Common myeloid progenitor, CD34-positive (primary cell): Measurements from ENCODE around the gene GPER1.
A peak's percentile ranks its signal among the peaks of the same experiment; 100 is the strongest.

ENCODE experiments used
- CTCF ChIA-PET: fragments of 350-600 bp; sonication (Branson Sonifier 250); formaldehyde crosslinking; loops from one replicate; lab custom pipeline; 2021; ENCODE audit warnings: antibody characterized with exemption; lab: Charles Lee
- POLR2A ChIA-PET: fragments of 350-600 bp; sonication (Branson Sonifier 250); formaldehyde crosslinking; loops from one replicate; lab custom pipeline; 2021; ENCODE audit warnings: antibody characterized with exemption; lab: Charles Lee
- DNase-seq, 3 donors: peaks; one replicate each; pipeline versions ENCODE4 v3.0.0 to v3.0.0-alpha.2; 2013
- H3K27ac ChIP-seq, 2 experiments: 1 replicate in 1 of 2; 2 replicates in 1 of 2; pipeline ENCODE4 v1.7.0; 2013; ENCODE audit warnings: inconsistent platforms in 2 of 2, low read length in 2 of 2, mild to moderate bottlenecking in 2 of 2, low read depth in 1 of 2, moderate library complexity in 1 of 2; ENCODE audit not compliant: severe bottlenecking in 2 of 2, insufficient read depth in 1 of 2, poor library complexity in 1 of 2
- H3K27me3 ChIP-seq, 5 experiments: replicated peaks in 2 of 5; 1 replicate in 3 of 5; 2 replicates in 2 of 5; pipeline versions ENCODE4 v1.6.1 to v1.7.0; 2013; ENCODE audit warnings: low read length in 4 of 5, mild to moderate bottlenecking in 2 of 5, moderate library complexity in 2 of 5, inconsistent platforms in 1 of 5; ENCODE audit not compliant: insufficient read depth in 5 of 5, control insufficient read depth in 4 of 5
- H3K36me3 ChIP-seq, 4 experiments: 1 replicate in 2 of 4; 2 replicates in 2 of 4; pipeline versions ENCODE4 v1.6.1 to v1.7.0; 2013; ENCODE audit warnings: low read length in 3 of 4, control low read depth in 1 of 4, mild to moderate bottlenecking in 1 of 4; ENCODE audit not compliant: control insufficient read depth in 4 of 4, insufficient read depth in 4 of 4
- H3K4me1 ChIP-seq, 4 experiments: 1 replicate in 3 of 4; 2 replicates in 1 of 4; pipeline versions ENCODE4 v1.6.1 to v1.7.1; 2013; ENCODE audit warnings: low read length in 3 of 4, mild to moderate bottlenecking in 3 of 4, control low read depth in 1 of 4, inconsistent platforms in 1 of 4, moderate library complexity in 1 of 4; ENCODE audit not compliant: control insufficient read depth in 4 of 4, insufficient read depth in 4 of 4; ENCODE audit errors: control extremely low read depth in 1 of 4
- H3K4me3 ChIP-seq, 7 experiments: 1 replicate in 4 of 7; 2 replicates in 3 of 7; pipeline versions ENCODE4 v1.5.1 to v1.7.0; 2013; ENCODE audit warnings: mild to moderate bottlenecking in 7 of 7, low read length in 6 of 7, moderate library complexity in 6 of 7, inconsistent platforms in 2 of 7, low read depth in 2 of 7, control low read depth in 1 of 7; ENCODE audit not compliant: insufficient read depth in 4 of 7, control insufficient read depth in 1 of 7; ENCODE audit errors: extremely low read depth in 1 of 7
- H3K9me3 ChIP-seq, 5 experiments: 1 replicate in 4 of 5; 2 replicates in 1 of 5; pipeline versions ENCODE4 v1.6.1 to v1.7.1; 2013; ENCODE audit warnings: low read length in 4 of 5, mild to moderate bottlenecking in 2 of 5, inconsistent platforms in 1 of 5, low read depth in 1 of 5, moderate library complexity in 1 of 5; ENCODE audit not compliant: control insufficient read depth in 4 of 5, insufficient read depth in 2 of 5; ENCODE audit errors: control extremely low read depth in 1 of 5
- WGBS: methylation state at CpG from one replicate; pipeline ENCODE4 v1.1.5; 2013; ENCODE audit not compliant: insufficient coverage; 5-methylcytosine and 5-hydroxymethylcytosine counted together

Gene GPER1

GRCh38 chr7:1086588-1087464, 1.1 kb upstream of the GPER1 start:
- peak; percentile 58 to 76 (median 76) for DNase-seq
- ChIA-PET POLR2A (no interaction called here), CTCF (interaction anchor here (0.7 to 2.3 kb wide), 19 partner anchors 12 to 268 kb away, joined by 3 to 10 read pairs (median 3); a partner anchor contains a TSS)
- Histone ChIP-seq H3K4me1 (peaks cover 0 to 18% (median 8%) of the 10 kb centered on the region in 4 experiments), H3K36me3 (peaks cover 0 to 1% (median 0%) of the 10 kb centered on the region in 4 experiments), H3K27ac (no peak overlapping the region), H3K27me3 (no peaks in the 10 kb centered on the region), H3K4me3 (peak overlapping the region in 5 of 7 experiments; percentile 8 to 78 (median 53)), H3K9me3 (no peaks in the 10 kb centered on the region)
- WGBS = 15% methylated on average over 36 of the region's 45 CpGs

- Histone ChIP-seq H3K27ac (no peak overlapping the region), H3K36me3 (peaks cover 0 to 5% (median 3%) of the 10 kb centered on the region in 4 experiments), H3K4me1 (peaks cover 0 to 18% (median 8%) of the 10 kb centered on the region in 4 experiments), H3K9me3 (no peaks in the 10 kb centered on the region), H3K27me3 (no peaks in the 10 kb centered on the region), H3K4me3 (peak overlapping the region in 3 of 7 experiments; percentile 52 to 78 (median 53))
- WGBS = 90% methylated on average over 5 of the region's 6 CpGs
- CTCF ChIA-PET = interaction anchor here (0.8 to 2.1 kb wide), 4 partner anchors 15 to 56 kb away, joined by 3 to 8 read pairs (median 4); no protein-coding TSS in a partner anchor
- no peak for DNase-seq
- POLR2A ChIA-PET = no interaction called here
Observed at GRCh38 chr7:1087465-1087814, 473 bp upstream of the GPER1 start.

- H3K36me3 ChIP-seq = peaks cover 0 to 9% (median 3%) of the 10 kb centered on the region in 4 experiments
- 94% methylated on average over 16 of the region's 21 CpGs for WGBS
- no peak for DNase-seq
- H3K4me3 ChIP-seq = no peak overlapping the region
- CTCF ChIA-PET = interaction anchor here (1.1 to 1.2 kb wide), 2 partner anchors 11 to 48 kb away, joined by 3 to 4 read pairs; a partner anchor contains a TSS
- H3K27ac ChIP-seq = no peak overlapping the region
- H3K27me3 ChIP-seq = no peaks in the 10 kb centered on the region
- H3K4me1 ChIP-seq = peaks cover 0 to 21% (median 8%) of the 10 kb centered on the region in 4 experiments
- H3K9me3 ChIP-seq = no peaks in the 10 kb centered on the region
- POLR2A ChIA-PET = no interaction called here
Observed at GRCh38 chr7:1090236-1090635, 2.3 kb downstream of the GPER1 start.

- no peaks in the 10 kb centered on the region for H3K9me3 ChIP-seq
- H3K27me3 ChIP-seq = no peaks in the 10 kb centered on the region
- ChIA-PET CTCF (interaction anchor here (0.6 to 1.6 kb wide), 3 partner anchors 47 to 97 kb away, joined by 3 to 8 read pairs (median 4); a partner anchor contains a TSS), POLR2A (no interaction called here)
- WGBS = 86% methylated on average over 15 of the region's 28 CpGs
- no peak overlapping the region for H3K27ac ChIP-seq
- peaks cover 0 to 21% (median 8%) of the 10 kb centered on the region in 4 experiments for H3K4me1 ChIP-seq
- H3K36me3 ChIP-seq = peaks cover 0 to 9% (median 3%) of the 10 kb centered on the region in 4 experiments
- H3K4me3 ChIP-seq = no peak overlapping the region
- no peak for DNase-seq
Observed at GRCh38 chr7:1090686-1091643, 3.1 kb downstream of the GPER1 start.

- Histone ChIP-seq H3K4me1 (peaks cover 0 to 20% (median 6%) of the 10 kb centered on the region in 4 experiments), H3K9me3 (no peaks in the 10 kb centered on the region), H3K36me3 (peaks cover 0 to 9% (median 3%) of the 10 kb centered on the region in 4 experiments), H3K27me3 (no peaks in the 10 kb centered on the region), H3K27ac (no peak overlapping the region), H3K4me3 (no peak overlapping the region)
- no peak for DNase-seq
- 95% methylated on average over 17 of the region's 18 CpGs for WGBS
- CTCF ChIA-PET = interaction anchor here (1.1 to 1.6 kb wide), 2 partner anchors 47 to 98 kb away, joined by 3 to 8 read pairs; a partner anchor contains a TSS
- POLR2A ChIA-PET = no interaction called here
Observed at GRCh38 chr7:1091644-1092027, 3.7 kb downstream of the GPER1 start.

GRCh38 chr7:1092161-1092632, 4.3 kb downstream of the GPER1 start:
- ChIA-PET POLR2A (no interaction called here), CTCF (interaction anchor here (1.6 kb wide), 1 partner anchor 99 kb away, joined by 8 read pairs; no protein-coding TSS in a partner anchor)
- no peaks in the 10 kb centered on the region for H3K27me3 ChIP-seq
- H3K4me3 ChIP-seq = no peak overlapping the region
- WGBS = 96% methylated on average over 40 of the region's 40 CpGs
- H3K27ac ChIP-seq = no peak overlapping the region
- H3K4me1 ChIP-seq = peaks cover 0 to 15% (median 1%) of the 10 kb centered on the region in 4 experiments
- H3K36me3 ChIP-seq = peaks cover 0 to 9% (median 3%) of the 10 kb centered on the region in 4 experiments
- H3K9me3 ChIP-seq = no peaks in the 10 kb centered on the region
- DNase-seq = no peak
